ENCODE measurements around the gene SLC22A17. TPM values are rescaled to one million over a fixed set of nuclear protein-coding genes. Genes with fewer than 3 reads are reported as not detected.
A peak's percentile ranks its signal among the peaks of the same experiment; 100 is the strongest.

SLC22A17 gene
- polyA plus RNA-seq, 1 donor from 2014 or later: 182 TPM

- peak overlapping the region; percentile 98 for H3K27ac ChIP-seq (ENCODE audit: low read length)
- H3K9ac ChIP-seq (ENCODE audit: low read length): peak overlapping the region; percentile 99
- peak overlapping the region; percentile 76 for H3K4me3 ChIP-seq (ENCODE audit: low read length)
- H2AFZ ChIP-seq (ENCODE audit: low read depth, low read length): peak overlapping the region; percentile 40
- peak overlapping the region; percentile 85 for H3K4me2 ChIP-seq (ENCODE audit: low read length)
- no peaks in the 10 kb centered on the region for H3K9me2 ChIP-seq (ENCODE audit: insufficient read depth, low read length)
- TF ChIP-seq POLR2AphosphoS5 (IDR thresholded peaks at IDR 0.05) (peak; percentile 54), MXI1 (conservative IDR thresholded peaks at IDR 0.05; ENCODE audit: poor library complexity, severe bottlenecking) (peak; percentile 46), TAF1 (IDR thresholded peaks at IDR 0.05; ENCODE audit: low read depth) (peak; percentile 58), EP300 (conservative IDR thresholded peaks at IDR 0.05; ENCODE audit: poor library complexity, severe bottlenecking) (no peak), CTCF (IDR thresholded peaks at IDR 0.05; ENCODE audit: poor library complexity, severe bottlenecking) (peak; percentile 26), RAD21 (conservative IDR thresholded peaks at IDR 0.05) (no peak), EZH2 (IDR thresholded peaks at IDR 0.05; ENCODE audit: borderline replicate concordance, insufficient read depth, low read length, poor library complexity, severe bottlenecking) (no peak), SMC3 (conservative IDR thresholded peaks at IDR 0.05; ENCODE audit: poor library complexity) (peak; percentile 37), REST (IDR thresholded peaks at IDR 0.05; ENCODE audit: borderline replicate concordance) (peak; percentile 34)
- H3F3A ChIP-seq (ENCODE audit: insufficient read depth, low read length, poor library complexity, severe bottlenecking): peaks cover 10% of the 10 kb centered on the region
- H3K27me3 ChIP-seq (ENCODE audit: insufficient read depth, low read depth, low read length): no peaks in the 10 kb centered on the region
- H3K9me3 ChIP-seq (ENCODE audit: low read length): no peaks in the 10 kb centered on the region
- no peaks in the 10 kb centered on the region for H3K36me3 ChIP-seq (ENCODE audit: insufficient read depth, low read length)
- H3K79me2 ChIP-seq (replicated peaks; ENCODE audit: insufficient read depth, low read length): peaks cover 23% of the 10 kb centered on the region
- H4K20me1 ChIP-seq (ENCODE audit: insufficient read depth): no peaks in the 10 kb centered on the region
Measured at GRCh38 chr14:23321572-23322547, 30.8 kb downstream of the SLC22A17 start.

GRCh38 chr14:23320584-23321571 lies 31.8 kb downstream of the SLC22A17 start, which contains the start of gene PABPN1:
Gene PABPN1 (plus strand): TSS chr14:23321457. CDS start chr14:23321470, 13 bp downstream.
- Histone ChIP-seq H3K27me3 (ENCODE audit: insufficient read depth, low read depth, low read length) (no peaks in the 10 kb centered on the region), H3K9me3 (ENCODE audit: low read length) (no peaks in the 10 kb centered on the region), H3F3A (ENCODE audit: insufficient read depth, low read length, poor library complexity, severe bottlenecking) (peaks cover 10% of the 10 kb centered on the region), H2AFZ (ENCODE audit: low read depth, low read length) (peak within 1 kb of the TSS; percentile 92), H3K36me3 (ENCODE audit: insufficient read depth, low read length) (no peaks in the 10 kb centered on the region), H3K9me2 (ENCODE audit: insufficient read depth, low read length) (no peaks in the 10 kb centered on the region), H3K4me2 (ENCODE audit: low read length) (peak within 1 kb of the TSS; percentile 85), H3K27ac (ENCODE audit: low read length) (peak within 1 kb of the TSS; percentile 98), H3K9ac (ENCODE audit: low read length) (peak within 1 kb of the TSS; percentile 99), H3K79me2 (replicated peaks; ENCODE audit: insufficient read depth, low read length) (peaks cover 23% of the 10 kb centered on the region), H4K20me1 (ENCODE audit: insufficient read depth) (no peaks in the 10 kb centered on the region), H3K4me3 (ENCODE audit: low read length) (peak within 1 kb of the TSS; percentile 76)
- TF ChIP-seq EZH2 (IDR thresholded peaks at IDR 0.05; ENCODE audit: borderline replicate concordance, insufficient read depth, low read length, poor library complexity, severe bottlenecking): no peak
- TF ChIP-seq REST (IDR thresholded peaks at IDR 0.05; ENCODE audit: borderline replicate concordance): peak; percentile 72
- TF ChIP-seq SMC3 (conservative IDR thresholded peaks at IDR 0.05; ENCODE audit: poor library complexity): no peak
- TF ChIP-seq RAD21 (conservative IDR thresholded peaks at IDR 0.05): no peak
- TF ChIP-seq MXI1 (conservative IDR thresholded peaks at IDR 0.05; ENCODE audit: poor library complexity, severe bottlenecking): peak; percentile 32
- TF ChIP-seq TAF1 (IDR thresholded peaks at IDR 0.05; ENCODE audit: low read depth): peak; percentile 29
- TF ChIP-seq EP300 (conservative IDR thresholded peaks at IDR 0.05; ENCODE audit: poor library complexity, severe bottlenecking): peak; percentile 66
- peak; percentile 81 for TF ChIP-seq POLR2AphosphoS5 (IDR thresholded peaks at IDR 0.05)
- peak; percentile 33 for TF ChIP-seq CTCF (IDR thresholded peaks at IDR 0.05; ENCODE audit: poor library complexity, severe bottlenecking)
